ENCODE measurements around the gene HADHA.

The HADHA gene

DNA sequence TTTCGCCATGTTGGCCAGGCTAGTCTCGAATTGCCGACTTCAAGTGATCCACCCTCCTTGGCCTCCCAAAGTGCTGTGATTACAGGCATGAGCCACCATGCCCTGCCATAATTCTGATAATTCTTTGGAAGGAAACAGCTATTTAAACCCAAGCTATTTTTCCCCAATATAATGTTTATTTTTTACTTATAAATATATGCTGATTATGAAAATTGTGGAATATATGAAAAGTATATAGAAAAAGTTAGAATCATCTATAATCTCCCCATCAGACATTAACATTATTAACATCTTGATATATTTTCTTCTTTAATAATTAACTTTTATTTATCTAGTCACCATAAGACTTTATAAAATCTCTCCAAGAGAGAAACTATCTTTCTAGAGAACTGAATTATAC, 41.5 kb upstream of the HADHA start:
- no peaks in the 10 kb centered on the region for H3K4me1 ChIP-seq (ENCODE audit: insufficient read depth, low read length, severe bottlenecking)
- H4K20me1 ChIP-seq (ENCODE audit: insufficient read depth, low read length) = no peaks in the 10 kb centered on the region
- no peaks in the 10 kb centered on the region for H3K27me3 ChIP-seq (ENCODE audit: insufficient read depth, low read length)
- no peak overlapping the region for H3K9ac ChIP-seq (ENCODE audit: low read length)
- no peak overlapping the region for H3K27ac ChIP-seq (ENCODE audit: low read depth, low read length, poor library complexity, severe bottlenecking)
- no peak overlapping the region for H3K4me3 ChIP-seq (ENCODE audit: low read depth, low read length, poor library complexity, severe bottlenecking)
- H3K9me2 ChIP-seq (ENCODE audit: low read depth, low read length) = no peaks in the 10 kb centered on the region
- no peaks in the 10 kb centered on the region for H3K79me2 ChIP-seq (ENCODE audit: insufficient read depth, low read length)
- no peak overlapping the region for H3K4me2 ChIP-seq (ENCODE audit: low read length)
- H2AFZ ChIP-seq (ENCODE audit: low read length) = no peak overlapping the region
- no peak for TF ChIP-seq EZH2 (IDR thresholded peaks at IDR 0.05; ENCODE audit: borderline replicate concordance, low read length)
- TF ChIP-seq, protein P1, sequence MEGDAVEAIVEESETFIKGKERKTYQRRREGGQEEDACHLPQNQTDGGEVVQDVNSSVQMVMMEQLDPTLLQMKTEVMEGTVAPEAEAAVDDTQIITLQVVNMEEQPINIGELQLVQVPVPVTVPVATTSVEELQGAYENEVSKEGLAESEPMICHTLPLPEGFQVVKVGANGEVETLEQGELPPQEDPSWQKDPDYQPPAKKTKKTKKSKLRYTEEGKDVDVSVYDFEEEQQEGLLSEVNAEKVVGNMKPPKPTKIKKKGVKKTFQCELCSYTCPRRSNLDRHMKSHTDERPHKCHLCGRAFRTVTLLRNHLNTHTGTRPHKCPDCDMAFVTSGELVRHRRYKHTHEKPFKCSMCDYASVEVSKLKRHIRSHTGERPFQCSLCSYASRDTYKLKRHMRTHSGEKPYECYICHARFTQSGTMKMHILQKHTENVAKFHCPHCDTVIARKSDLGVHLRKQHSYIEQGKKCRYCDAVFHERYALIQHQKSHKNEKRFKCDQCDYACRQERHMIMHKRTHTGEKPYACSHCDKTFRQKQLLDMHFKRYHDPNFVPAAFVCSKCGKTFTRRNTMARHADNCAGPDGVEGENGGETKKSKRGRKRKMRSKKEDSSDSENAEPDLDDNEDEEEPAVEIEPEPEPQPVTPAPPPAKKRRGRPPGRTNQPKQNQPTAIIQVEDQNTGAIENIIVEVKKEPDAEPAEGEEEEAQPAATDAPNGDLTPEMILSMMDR (IDR thresholded peaks at IDR 0.05; ENCODE audit: low read length) = no peak
- no peaks in the 10 kb centered on the region for H3K9me3 ChIP-seq (ENCODE audit: low read length)
- H3K36me3 ChIP-seq (ENCODE audit: insufficient read depth, low read length) = peaks cover 54% of the 10 kb centered on the region
- no peaks in the 10 kb centered on the region for H3F3A ChIP-seq (ENCODE audit: insufficient read depth, low read length)

DNA sequence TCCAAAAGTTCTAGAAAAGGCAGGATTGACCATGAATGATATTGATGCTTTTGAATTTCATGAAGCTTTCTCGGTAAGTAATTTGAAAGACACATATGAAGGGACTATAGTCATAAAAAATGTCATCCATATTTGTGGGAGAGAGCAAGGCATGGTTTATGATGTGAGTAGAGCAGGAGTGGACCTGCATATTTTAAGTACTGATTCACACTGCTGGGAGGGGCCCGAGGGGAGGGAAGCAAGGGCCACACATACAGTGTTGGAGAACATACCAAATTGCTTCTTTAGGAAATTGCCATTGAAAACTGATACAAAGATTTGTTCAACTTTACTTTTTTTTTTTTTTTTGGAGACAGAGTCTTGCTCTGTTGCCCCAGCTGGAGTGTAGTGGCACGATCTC, 39.7 kb upstream of the HADHA start:
- no peak for TF ChIP-seq EZH2 (IDR thresholded peaks at IDR 0.05; ENCODE audit: borderline replicate concordance, low read length)
- TF ChIP-seq, protein P1 (IDR thresholded peaks at IDR 0.05; ENCODE audit: low read length) = no peak
- Histone ChIP-seq H3K4me3 (ENCODE audit: low read depth, low read length, poor library complexity, severe bottlenecking) (no peak overlapping the region), H3K9me3 (ENCODE audit: low read length) (no peaks in the 10 kb centered on the region), H3K27me3 (ENCODE audit: insufficient read depth, low read length) (no peaks in the 10 kb centered on the region), H3K4me1 (ENCODE audit: insufficient read depth, low read length, severe bottlenecking) (no peaks in the 10 kb centered on the region), H3K9me2 (ENCODE audit: low read depth, low read length) (no peaks in the 10 kb centered on the region), H3K79me2 (ENCODE audit: insufficient read depth, low read length) (no peaks in the 10 kb centered on the region), H2AFZ (ENCODE audit: low read length) (no peak overlapping the region), H3K9ac (ENCODE audit: low read length) (no peak overlapping the region), H3K36me3 (ENCODE audit: insufficient read depth, low read length) (peaks cover 62% of the 10 kb centered on the region), H4K20me1 (ENCODE audit: insufficient read depth, low read length) (no peaks in the 10 kb centered on the region), H3F3A (ENCODE audit: insufficient read depth, low read length) (no peaks in the 10 kb centered on the region), H3K27ac (ENCODE audit: low read depth, low read length, poor library complexity, severe bottlenecking) (no peak overlapping the region), H3K4me2 (ENCODE audit: low read length) (no peak overlapping the region)

DNA sequence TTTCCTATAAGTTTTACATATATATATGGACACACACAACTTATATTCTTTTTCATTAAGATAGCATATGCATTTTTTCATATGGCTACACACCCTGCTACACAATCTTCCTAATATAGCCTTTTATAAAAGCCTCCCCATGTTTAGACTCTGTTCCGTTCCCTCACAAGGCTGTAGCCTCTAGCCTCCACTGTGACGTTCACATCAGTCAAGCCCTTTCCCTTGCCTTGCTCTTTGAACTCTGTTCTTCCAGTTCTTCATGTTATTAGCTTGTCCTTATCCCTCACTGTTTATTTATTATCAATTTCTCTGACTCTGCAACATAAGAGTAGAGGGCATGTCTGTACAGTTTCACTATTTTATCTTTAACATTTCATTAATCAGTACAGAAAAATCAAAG, 39.2 kb upstream of the HADHA start:
- peaks cover 67% of the 10 kb centered on the region for H3K36me3 ChIP-seq (ENCODE audit: insufficient read depth, low read length)
- H3K9me3 ChIP-seq (ENCODE audit: low read length) = no peaks in the 10 kb centered on the region
- H3K27ac ChIP-seq (ENCODE audit: low read depth, low read length, poor library complexity, severe bottlenecking) = no peak overlapping the region
- no peak for TF ChIP-seq EZH2 (IDR thresholded peaks at IDR 0.05; ENCODE audit: borderline replicate concordance, low read length)
- TF ChIP-seq, protein P1 (IDR thresholded peaks at IDR 0.05; ENCODE audit: low read length) = no peak
- no peak overlapping the region for H3K9ac ChIP-seq (ENCODE audit: low read length)
- H3K4me3 ChIP-seq (ENCODE audit: low read depth, low read length, poor library complexity, severe bottlenecking) = no peak overlapping the region
- no peaks in the 10 kb centered on the region for H4K20me1 ChIP-seq (ENCODE audit: insufficient read depth, low read length)
- no peaks in the 10 kb centered on the region for H3F3A ChIP-seq (ENCODE audit: insufficient read depth, low read length)
- H3K4me1 ChIP-seq (ENCODE audit: insufficient read depth, low read length, severe bottlenecking) = no peaks in the 10 kb centered on the region
- no peaks in the 10 kb centered on the region for H3K9me2 ChIP-seq (ENCODE audit: low read depth, low read length)
- no peak overlapping the region for H2AFZ ChIP-seq (ENCODE audit: low read length)
- no peak overlapping the region for H3K4me2 ChIP-seq (ENCODE audit: low read length)
- no peaks in the 10 kb centered on the region for H3K27me3 ChIP-seq (ENCODE audit: insufficient read depth, low read length)
- no peaks in the 10 kb centered on the region for H3K79me2 ChIP-seq (ENCODE audit: insufficient read depth, low read length)
